Upper lobe of right lung (tissue), 1 donor: Measurements from ENCODE around the gene REEP5. TPM values are rescaled to one million over a fixed set of nuclear protein-coding genes. Genes with fewer than 3 reads are reported as not detected.

Source experiments
- ATAC-seq: fragments of 200-7000 bp; cut with Tn5 transposase; one replicate; pipeline ENCODE4 v1.9.1; 2020; ENCODE audit warnings: mild to moderate bottlenecking, moderate library complexity
- DNase-seq: peaks from one replicate; pipeline ENCODE4 v3.0.0-alpha.2; 2020
- H3K27ac ChIP-seq: fragments of 200-600 bp; one replicate; pipeline ENCODE4 v1.8.0; 2022
- H3K27me3 ChIP-seq: fragments of 200-600 bp; one replicate; pipeline ENCODE4 v1.8.0; 2022; ENCODE audit warnings: mild to moderate bottlenecking
- H3K36me3 ChIP-seq: fragments of 200-600 bp; one replicate; pipeline ENCODE4 v1.8.0; 2022
- H3K4me1 ChIP-seq: fragments of 200-600 bp; one replicate; pipeline ENCODE4 v1.8.0; 2022
- H3K4me3 ChIP-seq: fragments of 200-600 bp; one replicate; pipeline ENCODE4 v1.8.0; 2022; ENCODE audit warnings: mild to moderate bottlenecking
- H3K9me3 ChIP-seq: fragments of 200-600 bp; one replicate; pipeline ENCODE4 v1.8.0; 2022
- CTCF ChIP-seq: fragments of 200-600 bp; IDR thresholded peaks from one replicate; pipeline ENCODE4 v1.8.0; 2022; ENCODE audit warnings: antibody characterized with exemption
- intact Hi-C: fragments of 100-400 bp; cut with DNase I; formaldehyde crosslinking; loops from one replicate; pipeline ENCODE4 v1.11.0; 2022
- total RNA-seq: library from RNA; stranded (reverse); fragmentation: NEBNext Ultra II Directional; extraction: Animal tissue kit (Norgen Biotek cat#: 25700); gene quantifications from one replicate; pipeline ENCODE4 v1.2.1, GENCODE V29; 2021
- donor health status: DM: no; HTN: yes; CAD: no; lungs with severe emphysema.

The REEP5 gene
- total RNA-seq, 1 donor from 2014 or later: 108 TPM

GRCh38 chr5:112930082-112930344 is 8.0 kb upstream of the REEP5 start:
- Histone ChIP-seq H3K27ac (no peak overlapping the region), H3K36me3 (no peaks in the 10 kb centered on the region), H3K4me1 (peaks cover 6% of the 10 kb centered on the region), H3K27me3 (no peaks in the 10 kb centered on the region), H3K9me3 (no peaks in the 10 kb centered on the region), H3K4me3 (no peak overlapping the region)
- no peak for DNase-seq
- intact Hi-C loops: no loop called here
- TF ChIP-seq CTCF: no peak
- ATAC-seq: peak; percentile 24

GRCh38 chr5:112929336-112930081 is 7.5 kb upstream of the REEP5 start:
- intact Hi-C loops: no loop called here
- DNase-seq: no peak
- Histone ChIP-seq H3K4me1 (peaks cover 6% of the 10 kb centered on the region), H3K9me3 (no peaks in the 10 kb centered on the region), H3K4me3 (no peak overlapping the region), H3K27ac (peak overlapping the region; percentile 26), H3K27me3 (no peaks in the 10 kb centered on the region), H3K36me3 (no peaks in the 10 kb centered on the region)
- no peak for TF ChIP-seq CTCF
- ATAC-seq: no peak

GRCh38 chr5:112923988-112924387 is 2.0 kb upstream of the REEP5 start:
- ATAC-seq (no peak), DNase-seq (no peak)
- TF ChIP-seq CTCF: no peak
- no peak overlapping the region for H3K4me3 ChIP-seq
- H3K27me3 ChIP-seq: no peaks in the 10 kb centered on the region
- intact Hi-C loops: no loop called here
- H3K36me3 ChIP-seq: peaks cover 8% of the 10 kb centered on the region
- peak overlapping the region; percentile 51 for H3K27ac ChIP-seq
- no peaks in the 10 kb centered on the region for H3K9me3 ChIP-seq
- H3K4me1 ChIP-seq: peaks cover 32% of the 10 kb centered on the region

GRCh38 chr5:112923148-112923917 is 1.3 kb upstream of the REEP5 start:
- TF ChIP-seq CTCF: no peak
- intact Hi-C loops: no loop called here
- Histone ChIP-seq H3K4me1 (peaks cover 39% of the 10 kb centered on the region), H3K27ac (peak overlapping the region; percentile 51), H3K9me3 (no peaks in the 10 kb centered on the region), H3K36me3 (peaks cover 15% of the 10 kb centered on the region), H3K27me3 (no peaks in the 10 kb centered on the region), H3K4me3 (peak overlapping the region; percentile 95)
- ATAC-seq (peak; percentile 17), DNase-seq (no peak)

GRCh38 chr5:112921026-112921832 is 798 bp downstream of the REEP5 start:
- peak; percentile 21 for TF ChIP-seq CTCF
- peaks cover 52% of the 10 kb centered on the region for H3K4me1 ChIP-seq
- H3K9me3 ChIP-seq: no peaks in the 10 kb centered on the region
- peak overlapping the region; percentile 96 for H3K27ac ChIP-seq
- H3K36me3 ChIP-seq: peaks cover 35% of the 10 kb centered on the region
- DNase-seq (peak; percentile 88), ATAC-seq (peak; percentile 81)
- intact Hi-C loops: no loop called here
- peak overlapping the region; percentile 95 for H3K4me3 ChIP-seq
- no peaks in the 10 kb centered on the region for H3K27me3 ChIP-seq
